Measurements from ENCODE around the gene ANKS4B. TPM values are rescaled to one million over a fixed set of nuclear protein-coding genes. Genes with fewer than 3 reads are reported as not detected.

ANKS4B gene
- polyA plus RNA-seq, 1 experiment: not detected

DNA sequence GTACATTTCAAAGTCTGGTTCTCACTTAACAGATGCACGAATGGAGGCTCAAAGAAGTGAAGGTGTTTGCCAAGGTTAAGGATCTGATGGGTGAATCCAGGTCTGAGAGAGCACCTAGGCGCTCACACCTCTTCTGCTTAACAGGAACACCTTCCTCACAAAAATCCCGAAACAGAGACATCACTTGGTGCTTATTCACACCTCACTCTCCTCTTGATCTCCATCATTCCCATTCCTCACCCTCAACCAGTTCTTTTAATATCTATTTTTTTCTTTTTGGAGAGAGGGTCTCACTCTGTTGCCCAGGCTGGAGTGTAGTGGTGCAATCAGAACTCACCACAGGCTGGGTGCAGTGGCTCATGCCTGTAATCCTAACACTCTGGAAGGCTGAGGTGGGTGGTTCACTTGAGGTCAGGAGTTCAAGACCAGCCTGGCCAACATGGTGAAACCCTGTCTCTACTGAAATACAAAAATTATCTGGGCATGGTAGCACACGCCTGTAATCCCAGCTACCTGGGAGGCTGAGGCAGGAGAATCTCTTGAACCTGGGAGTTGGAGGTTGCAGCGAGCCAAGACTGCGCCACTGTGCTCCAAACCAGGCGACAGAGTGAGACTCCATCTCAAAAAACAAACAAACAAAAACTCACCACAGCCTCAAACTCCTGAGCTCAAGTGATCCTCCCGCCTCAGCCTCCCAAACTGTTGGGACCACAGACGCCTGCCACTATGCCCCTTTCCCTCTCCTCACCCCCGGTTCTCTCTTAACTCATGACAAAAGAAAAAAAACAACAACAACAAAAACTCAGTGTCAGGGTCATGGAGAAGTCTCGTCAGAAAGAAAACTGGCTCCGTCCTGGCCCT, 29.5 kb downstream of the ANKS4B start:
- no peak for DNase-seq (ENCODE audit: low read depth)
- CTCF ChIA-PET: interaction anchor here (0.5 kb wide), 1 partner anchor 303 kb away, joined by 3 read pairs; no protein-coding TSS in a partner anchor
- no peak overlapping the region for H3K4me3 ChIP-seq (ENCODE audit: low read depth, low read length)
- H3K27me3 ChIP-seq (ENCODE audit: control insufficient read depth, insufficient read depth, low read length): no peaks in the 10 kb centered on the region
- TF ChIP-seq, protein P1, sequence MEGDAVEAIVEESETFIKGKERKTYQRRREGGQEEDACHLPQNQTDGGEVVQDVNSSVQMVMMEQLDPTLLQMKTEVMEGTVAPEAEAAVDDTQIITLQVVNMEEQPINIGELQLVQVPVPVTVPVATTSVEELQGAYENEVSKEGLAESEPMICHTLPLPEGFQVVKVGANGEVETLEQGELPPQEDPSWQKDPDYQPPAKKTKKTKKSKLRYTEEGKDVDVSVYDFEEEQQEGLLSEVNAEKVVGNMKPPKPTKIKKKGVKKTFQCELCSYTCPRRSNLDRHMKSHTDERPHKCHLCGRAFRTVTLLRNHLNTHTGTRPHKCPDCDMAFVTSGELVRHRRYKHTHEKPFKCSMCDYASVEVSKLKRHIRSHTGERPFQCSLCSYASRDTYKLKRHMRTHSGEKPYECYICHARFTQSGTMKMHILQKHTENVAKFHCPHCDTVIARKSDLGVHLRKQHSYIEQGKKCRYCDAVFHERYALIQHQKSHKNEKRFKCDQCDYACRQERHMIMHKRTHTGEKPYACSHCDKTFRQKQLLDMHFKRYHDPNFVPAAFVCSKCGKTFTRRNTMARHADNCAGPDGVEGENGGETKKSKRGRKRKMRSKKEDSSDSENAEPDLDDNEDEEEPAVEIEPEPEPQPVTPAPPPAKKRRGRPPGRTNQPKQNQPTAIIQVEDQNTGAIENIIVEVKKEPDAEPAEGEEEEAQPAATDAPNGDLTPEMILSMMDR (IDR thresholded peaks at IDR 0.05; ENCODE audit: insufficient read depth, low read depth, low read length): no peak
- no peaks in the 10 kb centered on the region for H3K36me3 ChIP-seq (ENCODE audit: control insufficient read depth, insufficient read depth, low read length)
- POLR2A ChIA-PET: no interaction called here

DNA sequence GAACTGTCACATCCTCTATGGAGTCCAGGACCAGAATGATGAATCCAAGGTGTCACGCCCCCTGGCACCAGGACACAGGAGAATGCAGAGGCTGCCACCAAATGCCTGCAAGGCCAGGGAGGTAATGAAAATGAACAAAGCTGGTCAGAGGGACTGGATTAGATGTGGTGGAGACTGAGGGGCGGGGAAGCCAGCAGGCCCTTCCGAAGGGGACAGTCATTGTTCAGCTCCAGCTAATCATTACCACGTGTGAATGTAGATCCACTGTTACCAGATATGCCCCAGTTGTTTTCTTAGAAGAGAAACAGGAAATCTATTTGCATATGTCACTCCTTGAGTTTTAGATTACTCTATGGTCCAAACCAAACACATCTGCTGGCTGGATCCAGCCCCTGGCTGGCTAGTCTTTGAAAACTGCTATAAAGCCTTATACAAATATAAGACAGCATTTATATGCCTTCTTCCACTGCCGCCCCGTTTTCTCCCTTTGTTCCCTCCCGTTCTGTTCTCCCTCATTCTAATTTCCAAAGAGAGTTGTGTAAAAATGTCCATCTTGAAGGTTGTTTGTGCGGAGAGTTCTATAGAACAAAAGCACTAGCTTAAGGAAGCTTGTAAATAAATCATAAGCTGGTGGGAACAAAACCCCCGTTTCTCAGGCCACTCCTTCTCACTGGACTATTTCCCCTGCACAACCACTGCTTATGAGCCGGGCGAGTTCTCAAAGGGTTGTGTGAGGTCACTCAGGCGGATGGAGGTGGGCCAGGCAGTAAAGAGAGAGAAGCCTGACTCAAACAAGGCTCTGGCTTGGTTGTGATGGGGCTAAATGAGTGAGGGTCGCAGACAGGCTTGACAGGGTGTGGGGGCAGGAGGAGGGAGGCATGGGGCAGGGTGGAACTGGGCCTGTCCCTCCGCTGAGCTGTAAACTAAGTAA, 30.4 kb downstream of the ANKS4B start:
- ChIA-PET POLR2A (no interaction called here), CTCF (interaction anchor here (0.5 to 1.2 kb wide), 3 partner anchors 20 to 304 kb away, joined by 3 read pairs; no protein-coding TSS in a partner anchor)
- Histone ChIP-seq H3K27me3 (ENCODE audit: control insufficient read depth, insufficient read depth, low read length) (no peaks in the 10 kb centered on the region), H3K36me3 (ENCODE audit: control insufficient read depth, insufficient read depth, low read length) (no peaks in the 10 kb centered on the region), H3K4me3 (ENCODE audit: low read depth, low read length) (no peak overlapping the region)
- DNase-seq (ENCODE audit: low read depth): peak; percentile 16
- TF ChIP-seq, protein P1 (IDR thresholded peaks at IDR 0.05; ENCODE audit: insufficient read depth, low read depth, low read length): no peak

DNA sequence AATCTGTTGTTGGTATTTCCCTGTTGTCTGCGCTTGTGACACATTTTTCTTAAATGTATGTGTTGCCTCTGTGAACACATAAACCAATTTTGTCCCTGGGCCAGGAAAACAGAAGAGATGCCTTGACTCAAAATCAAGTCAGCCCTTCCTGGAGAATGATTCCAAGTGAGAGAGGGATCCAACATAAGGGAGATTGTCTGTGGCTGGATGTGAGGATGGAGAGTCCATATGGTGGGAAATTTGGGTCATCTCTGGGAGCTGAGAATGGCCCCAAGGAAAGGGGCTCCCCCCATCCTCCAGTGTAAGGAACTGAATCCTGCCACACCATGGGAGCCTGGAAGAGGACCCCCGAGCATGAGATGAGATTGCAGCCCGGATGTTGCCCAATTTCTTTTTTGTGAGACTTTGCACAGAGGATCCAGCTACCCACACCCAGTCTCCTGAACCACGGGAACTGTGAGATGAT, 31.1 kb downstream of the ANKS4B start:
- Histone ChIP-seq H3K27me3 (ENCODE audit: control insufficient read depth, insufficient read depth, low read length) (no peaks in the 10 kb centered on the region), H3K36me3 (ENCODE audit: control insufficient read depth, insufficient read depth, low read length) (no peaks in the 10 kb centered on the region), H3K4me3 (ENCODE audit: low read depth, low read length) (no peak overlapping the region)
- POLR2A ChIA-PET: no interaction called here
- DNase-seq (ENCODE audit: low read depth): no peak
- CTCF ChIA-PET: interaction anchor here (1.2 to 5.2 kb wide), 3 partner anchors 13 to 76 kb away, joined by 3 to 24 read pairs (median 5); partner anchors contain the start of gene CRYM
- TF ChIP-seq, protein P1 (IDR thresholded peaks at IDR 0.05; ENCODE audit: insufficient read depth, low read depth, low read length): no peak

DNA sequence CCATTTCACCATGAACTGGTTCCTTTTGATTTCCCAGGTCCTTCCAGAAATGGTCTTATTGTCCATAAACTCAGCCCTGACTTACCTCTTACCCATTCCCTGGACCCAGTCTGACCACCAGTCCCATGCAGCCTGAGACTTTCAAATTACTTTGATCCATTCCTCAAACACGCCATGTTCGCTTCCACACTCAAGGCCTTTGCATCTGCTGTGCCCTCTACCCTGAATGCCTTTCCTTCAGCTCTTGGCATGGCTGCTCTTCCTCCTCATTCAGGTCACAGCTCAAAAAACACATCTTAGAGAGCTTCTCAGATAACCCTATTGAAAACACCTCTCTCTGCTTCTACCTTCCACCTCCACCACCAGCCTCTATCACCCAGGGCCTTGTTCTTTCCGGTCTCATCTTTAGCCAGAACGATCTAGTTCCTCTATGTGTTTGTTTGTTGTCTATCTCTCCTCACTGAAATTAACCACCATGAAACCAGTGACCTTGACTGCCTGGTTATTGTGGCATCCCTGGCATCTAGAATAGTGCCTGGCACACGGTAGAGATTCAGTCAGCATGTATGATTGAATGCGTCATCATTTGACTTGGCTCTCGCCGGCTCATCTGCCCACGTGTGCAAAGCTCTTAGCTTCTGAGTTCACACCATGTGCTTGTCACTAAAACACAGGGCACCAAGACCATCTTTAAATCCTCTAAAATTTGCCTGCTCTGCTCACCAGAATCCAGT, 31.8 kb downstream of the ANKS4B start:
- ChIA-PET POLR2A (no interaction called here), CTCF (interaction anchor here (1.2 to 5.2 kb wide), 3 partner anchors 12 to 77 kb away, joined by 3 to 24 read pairs (median 5); partner anchors contain the start of gene CRYM)
- TF ChIP-seq, protein P1 (IDR thresholded peaks at IDR 0.05; ENCODE audit: insufficient read depth, low read depth, low read length): no peak
- DNase-seq (ENCODE audit: low read depth): no peak
- Histone ChIP-seq H3K27me3 (ENCODE audit: control insufficient read depth, insufficient read depth, low read length) (no peaks in the 10 kb centered on the region; the same call in 1 of the 2 replicates), H3K4me3 (ENCODE audit: low read depth, low read length) (no peak overlapping the region), H3K36me3 (ENCODE audit: control insufficient read depth, insufficient read depth, low read length) (no peaks in the 10 kb centered on the region)
